GM19351 (cell line): Measurements from ENCODE around the gene ATP11B.
A peak's percentile ranks its signal among the peaks of the same experiment; 100 is the strongest.

Experiments
- ATAC-seq: cut with Tn5 transposase; IDR thresholded peaks from one replicate; pipeline ENCODE4 v1.9.1; 2021; ENCODE audit warnings: mild to moderate bottlenecking, moderate library complexity; ENCODE audit not compliant: unreplicated experiment

ATP11B gene

GRCh38 chr3:182906036-182906435 lies 112.7 kb downstream of the ATP11B start:
- peak; percentile 67 for ATAC-seq

GRCh38 chr3:182908471-182908870 lies 115.2 kb downstream of the ATP11B start:
- ATAC-seq = no peak

- no peak for ATAC-seq
Observed at GRCh38 chr3:182909318-182910040, 116.2 kb downstream of the ATP11B start.

GRCh38 chr3:182910936-182911781 lies 117.9 kb downstream of the ATP11B start:
- no peak for ATAC-seq

- no peak for ATAC-seq
Observed at GRCh38 chr3:182911782-182912111, 118.4 kb downstream of the ATP11B start.

- ATAC-seq = no peak
Observed at GRCh38 chr3:182912474-182912873, 119.2 kb downstream of the ATP11B start.

- peak; percentile 86 for ATAC-seq
Observed at GRCh38 chr3:182913889-182914288, 120.6 kb downstream of the ATP11B start.

GRCh38 chr3:182914341-182914740 lies 121.0 kb downstream of the ATP11B start:
- peak; percentile 66 for ATAC-seq

GRCh38 chr3:182917134-182917533 lies 123.8 kb downstream of the ATP11B start:
- ATAC-seq = no peak

GRCh38 chr3:182919866-182920357 lies 126.6 kb downstream of the ATP11B start:
- no peak for ATAC-seq

- no peak for ATAC-seq
Observed at GRCh38 chr3:182920515-182921084, 127.3 kb downstream of the ATP11B start.

GRCh38 chr3:182921665-182922355 lies 128.5 kb downstream of the ATP11B start:
- no peak for ATAC-seq

- peak; percentile 95 for ATAC-seq
Observed at GRCh38 chr3:182925330-182925943, 132.1 kb downstream of the ATP11B start.

GRCh38 chr3:182925944-182926337 lies 132.6 kb downstream of the ATP11B start:
- peak; percentile 12 for ATAC-seq

GRCh38 chr3:182935803-182936202 lies 142.5 kb downstream of the ATP11B start:
- no peak for ATAC-seq

- ATAC-seq = no peak
Observed at GRCh38 chr3:182936239-182936917, 143.1 kb downstream of the ATP11B start.

GRCh38 chr3:182936918-182937285 lies 143.6 kb downstream of the ATP11B start:
- no peak for ATAC-seq

- peak; percentile 87 for ATAC-seq
Observed at GRCh38 chr3:182937293-182938051, 144.2 kb downstream of the ATP11B start.

- ATAC-seq = no peak
Observed at GRCh38 chr3:182940266-182940808, 147.0 kb downstream of the ATP11B start.
